DMS53 treated with DMSO at 0.1 percent for 48 hours (cell line): ENCODE data around the gene ZNF185.

Source experiments
- DNase-seq: peaks from one replicate; lab custom pipeline; 2025; ENCODE audit not compliant: unreplicated experiment; lab: John Stamatoyannopoulos, UW

ZNF185 gene

DNA sequence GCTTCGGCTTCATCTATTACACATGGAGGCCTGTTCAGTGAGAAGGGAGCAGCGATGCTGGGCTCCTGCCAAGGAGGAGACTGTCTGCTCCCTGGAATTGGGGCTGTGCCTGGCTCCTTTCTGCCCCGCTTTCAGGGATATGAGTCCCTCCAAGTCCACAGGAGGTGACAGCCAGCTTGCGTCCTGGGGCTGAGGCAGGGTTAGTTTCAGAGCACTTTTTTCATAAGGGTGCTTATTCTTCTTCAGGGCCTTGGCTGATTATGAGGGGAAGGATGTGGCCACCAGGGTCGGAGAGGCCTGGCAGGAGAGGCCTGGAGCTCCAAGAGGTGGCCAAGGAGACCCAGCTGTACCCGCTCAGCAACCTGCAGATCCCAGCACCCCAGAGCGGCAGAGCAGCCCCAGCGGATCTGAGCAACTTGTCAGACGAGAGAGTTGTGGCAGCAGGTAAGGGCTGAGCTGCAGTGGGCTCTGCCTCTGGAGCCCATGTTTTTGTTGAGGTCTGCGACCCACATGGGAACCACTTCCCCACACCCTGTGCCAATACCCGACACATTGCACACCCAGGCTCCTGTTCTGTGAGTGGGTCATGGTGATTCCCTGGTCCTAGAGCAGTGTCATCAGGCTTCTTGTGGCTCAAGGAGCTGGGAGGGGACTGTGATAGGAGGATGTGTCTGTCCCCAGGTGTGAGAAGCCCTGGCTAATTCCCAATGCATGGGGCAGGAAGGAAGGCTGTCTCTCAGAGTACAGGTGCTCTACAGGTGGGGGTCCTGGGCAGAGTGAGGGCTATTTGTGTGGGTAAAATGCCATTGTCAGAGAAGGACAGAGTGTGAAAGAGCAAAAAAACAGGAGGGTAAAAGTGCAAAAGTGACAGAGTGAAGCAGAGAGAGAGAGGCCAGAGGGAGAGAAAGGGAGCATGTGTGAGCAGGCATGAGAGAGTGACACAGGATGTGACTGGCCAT, 47.4 kb downstream of the ZNF185 start:
- no peak for DNase-seq

DNA sequence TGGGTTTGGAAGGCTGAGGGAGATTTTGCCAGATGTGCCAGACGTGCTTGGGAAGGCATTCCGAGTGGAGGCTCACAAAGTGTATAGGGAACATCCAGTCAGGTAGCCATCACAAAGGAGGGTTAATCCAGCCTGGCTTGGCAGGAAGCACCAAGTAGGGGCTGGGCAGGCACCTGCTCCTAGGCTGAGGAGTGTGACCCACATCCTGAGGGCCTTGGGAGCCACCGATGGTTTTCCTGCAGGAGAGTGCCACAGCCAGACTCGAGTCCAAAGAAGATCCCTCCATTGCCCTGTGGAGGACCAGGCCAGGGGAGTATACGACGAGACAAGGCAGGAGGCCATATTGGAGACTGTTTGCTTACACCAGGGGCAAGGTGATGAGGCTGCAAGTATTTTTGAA, 48.8 kb downstream of the ZNF185 start:
- DNase-seq: no peak
